Endothelial cell (in vitro differentiated cells): ENCODE results near the gene TPH2. TPM values are rescaled to one million over a fixed set of nuclear protein-coding genes. Genes with fewer than 3 reads are reported as not detected.

ENCODE experiments used
- DNase-seq: peaks from one replicate; pipeline ENCODE4 v3.0.0; 2021; ENCODE audit warnings: low spot score
- H3K27ac Mint-ChIP-seq: one replicate; pipeline ENCODE4 v1.8.0; 2021; ENCODE audit warnings: mixed read lengths, inconsistent platforms; ENCODE audit not compliant: unreplicated experiment
- H3K27me3 Mint-ChIP-seq: one replicate; pipeline ENCODE4 v1.8.0; 2021; ENCODE audit warnings: mild to moderate bottlenecking, moderate library complexity, mixed read lengths, inconsistent platforms; ENCODE audit not compliant: unreplicated experiment
- H3K36me3 Mint-ChIP-seq: one replicate; pipeline ENCODE4 v1.8.0; 2021; ENCODE audit warnings: mild to moderate bottlenecking, low read depth, mixed read lengths, inconsistent platforms; ENCODE audit not compliant: unreplicated experiment
- H3K4me1 Mint-ChIP-seq: one replicate; pipeline ENCODE4 v1.8.0; 2021; ENCODE audit warnings: mild to moderate bottlenecking, mixed read lengths, inconsistent platforms; ENCODE audit not compliant: unreplicated experiment
- H3K4me3 Mint-ChIP-seq: one replicate; pipeline ENCODE4 v1.8.0; 2021; ENCODE audit warnings: mild to moderate bottlenecking, mixed read lengths, inconsistent platforms; ENCODE audit not compliant: unreplicated experiment
- H3K9me3 Mint-ChIP-seq: one replicate; pipeline ENCODE4 v1.8.0; 2021; ENCODE audit warnings: mixed read lengths, inconsistent platforms; ENCODE audit not compliant: unreplicated experiment
- total RNA-seq: library from RNA; stranded (reverse); fragmentation: NEBNext Ultra II Directional; extraction: Animal tissue kit (Norgen Biotek cat#: 25700); gene quantifications from one replicate; pipeline ENCODE4 v1.2.1, GENCODE V29; 2021; ENCODE audit not compliant: unreplicated experiment
- TF ChIP-seq, protein P1 (sequence below): fragments of 200-600 bp; sonication (generic); IDR thresholded peaks from one replicate; pipeline ENCODE4 v1.5.0; 2021; ENCODE audit warnings: antibody characterized with exemption; ENCODE audit not compliant: unreplicated experiment

Gene TPH2
- total RNA-seq, 1 donor from 2014 or later = 0.10 TPM

GRCh38 chr12:71904629-71905028 lies 34.0 kb upstream of the TPH2 start:
- peaks cover 20% of the 10 kb centered on the region for H3K36me3 Mint-ChIP-seq
- H3K4me1 Mint-ChIP-seq = peaks cover 9% of the 10 kb centered on the region
- TF ChIP-seq, protein P1, sequence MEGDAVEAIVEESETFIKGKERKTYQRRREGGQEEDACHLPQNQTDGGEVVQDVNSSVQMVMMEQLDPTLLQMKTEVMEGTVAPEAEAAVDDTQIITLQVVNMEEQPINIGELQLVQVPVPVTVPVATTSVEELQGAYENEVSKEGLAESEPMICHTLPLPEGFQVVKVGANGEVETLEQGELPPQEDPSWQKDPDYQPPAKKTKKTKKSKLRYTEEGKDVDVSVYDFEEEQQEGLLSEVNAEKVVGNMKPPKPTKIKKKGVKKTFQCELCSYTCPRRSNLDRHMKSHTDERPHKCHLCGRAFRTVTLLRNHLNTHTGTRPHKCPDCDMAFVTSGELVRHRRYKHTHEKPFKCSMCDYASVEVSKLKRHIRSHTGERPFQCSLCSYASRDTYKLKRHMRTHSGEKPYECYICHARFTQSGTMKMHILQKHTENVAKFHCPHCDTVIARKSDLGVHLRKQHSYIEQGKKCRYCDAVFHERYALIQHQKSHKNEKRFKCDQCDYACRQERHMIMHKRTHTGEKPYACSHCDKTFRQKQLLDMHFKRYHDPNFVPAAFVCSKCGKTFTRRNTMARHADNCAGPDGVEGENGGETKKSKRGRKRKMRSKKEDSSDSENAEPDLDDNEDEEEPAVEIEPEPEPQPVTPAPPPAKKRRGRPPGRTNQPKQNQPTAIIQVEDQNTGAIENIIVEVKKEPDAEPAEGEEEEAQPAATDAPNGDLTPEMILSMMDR = no peak
- H3K27me3 Mint-ChIP-seq = no peaks in the 10 kb centered on the region
- DNase-seq = no peak
- no peak overlapping the region for H3K4me3 Mint-ChIP-seq
- H3K27ac Mint-ChIP-seq = no peak overlapping the region
- H3K9me3 Mint-ChIP-seq = no peaks in the 10 kb centered on the region

DNA sequence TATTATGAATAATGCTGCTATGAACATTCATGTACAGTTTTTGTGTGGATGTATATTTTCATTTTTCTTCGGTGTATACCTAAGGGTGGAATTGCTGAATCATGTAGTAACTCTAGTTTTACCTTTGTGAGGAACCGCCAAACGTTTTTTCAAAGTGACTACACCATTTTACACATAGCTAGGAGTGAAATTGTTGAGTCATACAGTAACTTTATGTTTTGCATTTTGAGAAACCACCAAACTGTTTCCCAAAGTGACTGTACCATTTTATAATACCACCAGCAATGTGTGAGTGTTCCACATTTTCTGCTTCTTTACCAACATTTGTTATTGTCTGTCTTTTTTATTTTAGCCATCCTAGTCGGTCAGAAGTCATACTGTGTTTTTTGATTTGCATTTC lies 3.1 kb upstream of the TPH2 start:
- Mint-ChIP-seq H3K36me3 (no peaks in the 10 kb centered on the region), H3K27me3 (peaks cover 4% of the 10 kb centered on the region), H3K4me1 (peaks cover 2% of the 10 kb centered on the region), H3K27ac (no peak overlapping the region), H3K9me3 (no peaks in the 10 kb centered on the region), H3K4me3 (no peak overlapping the region)
- TF ChIP-seq, protein P1 = no peak
- no peak for DNase-seq

DNA sequence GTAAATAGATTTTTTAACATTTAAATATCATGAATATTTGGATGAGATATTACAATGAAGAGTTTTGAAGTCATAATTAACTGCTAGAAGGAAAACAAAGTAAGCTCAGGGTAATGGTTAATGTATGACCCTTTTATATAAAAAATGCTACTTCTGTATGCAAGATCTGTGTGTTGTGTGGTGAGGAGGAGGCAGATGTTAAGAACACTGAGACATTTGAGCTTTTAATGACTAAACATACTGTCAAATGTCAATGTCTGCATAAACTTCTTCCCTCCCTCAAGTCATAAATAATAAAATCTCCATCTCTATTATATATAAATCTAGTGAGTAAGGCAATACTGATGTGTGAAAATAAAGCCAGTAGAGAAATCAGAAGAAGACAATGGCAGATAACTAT lies 1.4 kb downstream of the TPH2 start:
- peaks cover 22% of the 10 kb centered on the region for H3K4me1 Mint-ChIP-seq
- peaks cover 2% of the 10 kb centered on the region for H3K27me3 Mint-ChIP-seq
- H3K9me3 Mint-ChIP-seq = no peaks in the 10 kb centered on the region
- no peak for DNase-seq
- H3K36me3 Mint-ChIP-seq = no peaks in the 10 kb centered on the region
- TF ChIP-seq, protein P1 = no peak
- no peak overlapping the region for H3K4me3 Mint-ChIP-seq
- H3K27ac Mint-ChIP-seq = no peak overlapping the region

DNA sequence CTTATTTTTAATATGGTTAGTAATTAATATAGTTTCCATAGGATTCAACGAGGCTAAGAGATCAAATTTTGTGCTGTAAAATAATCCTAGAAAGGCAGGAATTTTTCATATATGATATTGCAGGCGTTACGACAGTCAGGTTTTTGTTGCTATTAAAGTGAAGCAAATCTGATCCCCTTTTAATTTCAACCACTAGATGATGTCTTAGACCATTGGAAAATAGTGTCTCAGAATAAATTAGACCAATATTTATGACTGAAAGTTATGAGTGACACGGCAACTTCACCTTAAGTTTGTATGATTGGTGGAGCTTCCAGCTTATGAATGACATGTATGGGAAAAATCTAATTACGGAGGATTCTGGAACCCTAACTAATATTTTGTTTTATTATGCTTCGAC lies 2.5 kb downstream of the TPH2 start:
- no peaks in the 10 kb centered on the region for H3K36me3 Mint-ChIP-seq
- H3K27me3 Mint-ChIP-seq = peaks cover 2% of the 10 kb centered on the region
- H3K4me1 Mint-ChIP-seq = peaks cover 25% of the 10 kb centered on the region
- no peak for DNase-seq
- TF ChIP-seq, protein P1 = no peak
- H3K4me3 Mint-ChIP-seq = no peak overlapping the region
- no peaks in the 10 kb centered on the region for H3K9me3 Mint-ChIP-seq
- no peak overlapping the region for H3K27ac Mint-ChIP-seq

GRCh38 chr12:71942259-71942658 lies 3.6 kb downstream of the TPH2 start:
- H3K4me3 Mint-ChIP-seq = no peak overlapping the region
- H3K36me3 Mint-ChIP-seq = no peaks in the 10 kb centered on the region
- no peak overlapping the region for H3K27ac Mint-ChIP-seq
- H3K27me3 Mint-ChIP-seq = peaks cover 5% of the 10 kb centered on the region
- DNase-seq = no peak
- no peaks in the 10 kb centered on the region for H3K9me3 Mint-ChIP-seq
- peaks cover 29% of the 10 kb centered on the region for H3K4me1 Mint-ChIP-seq
- TF ChIP-seq, protein P1 = no peak
